Stimulated activated CD8-positive, alpha-beta memory T cell treated with anti-CD3 and anti-CD28 coated beads, Interleukin-2, amount 100 ng/mL, for 1 hour (primary cell): ENCODE results near the gene RASAL3.

ENCODE experiments used
- DNase-seq, 2 donors: peaks; one replicate each; pipeline ENCODE4 v3.0.0-alpha.2; 2020; ENCODE audit warnings: low read depth in 2 of 2

RASAL3 gene

GRCh38 chr19:15436012-15436825 lies 28.1 kb downstream of the RASAL3 start:
- no peak for DNase-seq

- DNase-seq = no peak
Observed at GRCh38 chr19:15433519-15434069, 30.8 kb downstream of the RASAL3 start.

- peak; percentile 81 to 86 for DNase-seq
Observed at GRCh38 chr19:15432629-15433518, 31.5 kb downstream of the RASAL3 start.

- DNase-seq = no peak
Observed at GRCh38 chr19:15432018-15432494, 32.3 kb downstream of the RASAL3 start.

GRCh38 chr19:15431396-15432017 lies 32.8 kb downstream of the RASAL3 start:
- DNase-seq = no peak

- DNase-seq = no peak
Observed at GRCh38 chr19:15430526-15431120, 33.7 kb downstream of the RASAL3 start.

- DNase-seq = no peak
Observed at GRCh38 chr19:15429825-15430467, 34.4 kb downstream of the RASAL3 start.

- no peak for DNase-seq
Observed at GRCh38 chr19:15428956-15429824, 35.2 kb downstream of the RASAL3 start.

GRCh38 chr19:15427991-15428471 lies 36.3 kb downstream of the RASAL3 start:
- DNase-seq = no peak

GRCh38 chr19:15427350-15427700 lies 37.0 kb downstream of the RASAL3 start:
- no peak for DNase-seq

GRCh38 chr19:15426485-15427349 lies 37.6 kb downstream of the RASAL3 start:
- no peak for DNase-seq

- DNase-seq = no peak
Observed at GRCh38 chr19:15425321-15425950, 38.9 kb downstream of the RASAL3 start.

- DNase-seq = no peak
Observed at GRCh38 chr19:15424692-15425272, 39.6 kb downstream of the RASAL3 start.

GRCh38 chr19:15424121-15424520 lies 40.2 kb downstream of the RASAL3 start:
- DNase-seq = no peak

- DNase-seq = no peak
Observed at GRCh38 chr19:15423130-15423529, 41.2 kb downstream of the RASAL3 start.

GRCh38 chr19:15422296-15423075 lies 41.9 kb downstream of the RASAL3 start:
- no peak for DNase-seq

- no peak for DNase-seq
Observed at GRCh38 chr19:15421721-15422260, 42.6 kb downstream of the RASAL3 start.
